ENCODE results near the gene LVRN.

The LVRN gene

GRCh38 chr5:116037236-116037822 is 75.1 kb downstream of the LVRN start:
- no peak overlapping the region for H3K9ac ChIP-seq (ENCODE audit: low read length)
- peaks cover 5% of the 10 kb centered on the region for H3K4me1 ChIP-seq (ENCODE audit: control insufficient read depth, low read depth, low read length)
- no peaks in the 10 kb centered on the region for H3K9me3 ChIP-seq (ENCODE audit: control insufficient read depth, low read depth, low read length)
- H3K36me3 ChIP-seq (ENCODE audit: control insufficient read depth, low read depth, low read length): no peaks in the 10 kb centered on the region
- H3K4me3 ChIP-seq (ENCODE audit: low read length): no peak overlapping the region
- no peak overlapping the region for H3K27ac ChIP-seq (ENCODE audit: low read length)
- no peaks in the 10 kb centered on the region for H3K27me3 ChIP-seq (ENCODE audit: control insufficient read depth, insufficient read depth, low read length)

- no peak overlapping the region for H3K27ac ChIP-seq (ENCODE audit: low read length)
- no peak overlapping the region for H3K9ac ChIP-seq (ENCODE audit: low read length)
- H3K36me3 ChIP-seq (ENCODE audit: control insufficient read depth, low read depth, low read length): no peaks in the 10 kb centered on the region
- no peaks in the 10 kb centered on the region for H3K9me3 ChIP-seq (ENCODE audit: control insufficient read depth, low read depth, low read length)
- H3K4me1 ChIP-seq (ENCODE audit: control insufficient read depth, low read depth, low read length): peaks cover 5% of the 10 kb centered on the region
- H3K4me3 ChIP-seq (ENCODE audit: low read length): no peak overlapping the region
- no peaks in the 10 kb centered on the region for H3K27me3 ChIP-seq (ENCODE audit: control insufficient read depth, insufficient read depth, low read length)
Measured at GRCh38 chr5:116038817-116039216, 76.5 kb downstream of the LVRN start.

- Histone ChIP-seq H3K9me3 (ENCODE audit: control insufficient read depth, low read depth, low read length) (no peaks in the 10 kb centered on the region), H3K36me3 (ENCODE audit: control insufficient read depth, low read depth, low read length) (no peaks in the 10 kb centered on the region), H3K4me1 (ENCODE audit: control insufficient read depth, low read depth, low read length) (peaks cover 5% of the 10 kb centered on the region), H3K9ac (ENCODE audit: low read length) (no peak overlapping the region), H3K27ac (ENCODE audit: low read length) (no peak overlapping the region), H3K4me3 (ENCODE audit: low read length) (no peak overlapping the region), H3K27me3 (ENCODE audit: control insufficient read depth, insufficient read depth, low read length) (no peaks in the 10 kb centered on the region)
Measured at GRCh38 chr5:116042375-116042774, 80.1 kb downstream of the LVRN start.

GRCh38 chr5:116044073-116044472 is 81.8 kb downstream of the LVRN start:
- Histone ChIP-seq H3K4me3 (ENCODE audit: low read length) (no peak overlapping the region), H3K27me3 (ENCODE audit: control insufficient read depth, insufficient read depth, low read length) (no peaks in the 10 kb centered on the region), H3K36me3 (ENCODE audit: control insufficient read depth, low read depth, low read length) (no peaks in the 10 kb centered on the region), H3K4me1 (ENCODE audit: control insufficient read depth, low read depth, low read length) (no peaks in the 10 kb centered on the region), H3K27ac (ENCODE audit: low read length) (no peak overlapping the region), H3K9ac (ENCODE audit: low read length) (no peak overlapping the region), H3K9me3 (ENCODE audit: control insufficient read depth, low read depth, low read length) (no peaks in the 10 kb centered on the region)

- no peaks in the 10 kb centered on the region for H3K4me1 ChIP-seq (ENCODE audit: control insufficient read depth, low read depth, low read length)
- H3K9me3 ChIP-seq (ENCODE audit: control insufficient read depth, low read depth, low read length): no peaks in the 10 kb centered on the region
- no peak overlapping the region for H3K9ac ChIP-seq (ENCODE audit: low read length)
- H3K4me3 ChIP-seq (ENCODE audit: low read length): no peak overlapping the region
- H3K27ac ChIP-seq (ENCODE audit: low read length): no peak overlapping the region
- H3K36me3 ChIP-seq (ENCODE audit: control insufficient read depth, low read depth, low read length): no peaks in the 10 kb centered on the region
- H3K27me3 ChIP-seq (ENCODE audit: control insufficient read depth, insufficient read depth, low read length): no peaks in the 10 kb centered on the region
Measured at GRCh38 chr5:116045821-116046220, 83.5 kb downstream of the LVRN start.

- Histone ChIP-seq H3K4me1 (ENCODE audit: control insufficient read depth, low read depth, low read length) (no peaks in the 10 kb centered on the region), H3K9ac (ENCODE audit: low read length) (no peak overlapping the region), H3K27me3 (ENCODE audit: control insufficient read depth, insufficient read depth, low read length) (no peaks in the 10 kb centered on the region), H3K27ac (ENCODE audit: low read length) (no peak overlapping the region), H3K36me3 (ENCODE audit: control insufficient read depth, low read depth, low read length) (no peaks in the 10 kb centered on the region), H3K9me3 (ENCODE audit: control insufficient read depth, low read depth, low read length) (no peaks in the 10 kb centered on the region), H3K4me3 (ENCODE audit: low read length) (no peak overlapping the region)
Measured at GRCh38 chr5:116046261-116046660, 84.0 kb downstream of the LVRN start.

- H3K9ac ChIP-seq (ENCODE audit: low read length): no peak overlapping the region
- H3K27me3 ChIP-seq (ENCODE audit: control insufficient read depth, insufficient read depth, low read length): no peaks in the 10 kb centered on the region
- H3K4me1 ChIP-seq (ENCODE audit: control insufficient read depth, low read depth, low read length): no peaks in the 10 kb centered on the region
- no peak overlapping the region for H3K4me3 ChIP-seq (ENCODE audit: low read length)
- H3K27ac ChIP-seq (ENCODE audit: low read length): no peak overlapping the region
- H3K36me3 ChIP-seq (ENCODE audit: control insufficient read depth, low read depth, low read length): no peaks in the 10 kb centered on the region
- H3K9me3 ChIP-seq (ENCODE audit: control insufficient read depth, low read depth, low read length): no peaks in the 10 kb centered on the region
Measured at GRCh38 chr5:116046823-116047222, 84.5 kb downstream of the LVRN start.

- no peaks in the 10 kb centered on the region for H3K9me3 ChIP-seq (ENCODE audit: control insufficient read depth, low read depth, low read length)
- no peak overlapping the region for H3K4me3 ChIP-seq (ENCODE audit: low read length)
- H3K9ac ChIP-seq (ENCODE audit: low read length): no peak overlapping the region
- no peaks in the 10 kb centered on the region for H3K36me3 ChIP-seq (ENCODE audit: control insufficient read depth, low read depth, low read length)
- H3K27ac ChIP-seq (ENCODE audit: low read length): no peak overlapping the region
- no peaks in the 10 kb centered on the region for H3K4me1 ChIP-seq (ENCODE audit: control insufficient read depth, low read depth, low read length)
- H3K27me3 ChIP-seq (ENCODE audit: control insufficient read depth, insufficient read depth, low read length): no peaks in the 10 kb centered on the region
Measured at GRCh38 chr5:116058346-116058936, 96.2 kb downstream of the LVRN start.

GRCh38 chr5:116062352-116062751 is 100.1 kb downstream of the LVRN start:
- Histone ChIP-seq H3K9me3 (ENCODE audit: control insufficient read depth, low read depth, low read length) (no peaks in the 10 kb centered on the region), H3K4me3 (ENCODE audit: low read length) (no peak overlapping the region), H3K9ac (ENCODE audit: low read length) (no peak overlapping the region), H3K36me3 (ENCODE audit: control insufficient read depth, low read depth, low read length) (no peaks in the 10 kb centered on the region), H3K4me1 (ENCODE audit: control insufficient read depth, low read depth, low read length) (no peaks in the 10 kb centered on the region), H3K27me3 (ENCODE audit: control insufficient read depth, insufficient read depth, low read length) (no peaks in the 10 kb centered on the region), H3K27ac (ENCODE audit: low read length) (no peak overlapping the region)

GRCh38 chr5:116063950-116064349 is 101.7 kb downstream of the LVRN start:
- no peak overlapping the region for H3K27ac ChIP-seq (ENCODE audit: low read length)
- no peaks in the 10 kb centered on the region for H3K27me3 ChIP-seq (ENCODE audit: control insufficient read depth, insufficient read depth, low read length)
- H3K9me3 ChIP-seq (ENCODE audit: control insufficient read depth, low read depth, low read length): no peaks in the 10 kb centered on the region
- no peaks in the 10 kb centered on the region for H3K4me1 ChIP-seq (ENCODE audit: control insufficient read depth, low read depth, low read length)
- no peaks in the 10 kb centered on the region for H3K36me3 ChIP-seq (ENCODE audit: control insufficient read depth, low read depth, low read length)
- H3K4me3 ChIP-seq (ENCODE audit: low read length): no peak overlapping the region
- no peak overlapping the region for H3K9ac ChIP-seq (ENCODE audit: low read length)

- Histone ChIP-seq H3K9me3 (ENCODE audit: control insufficient read depth, low read depth, low read length) (no peaks in the 10 kb centered on the region), H3K4me3 (ENCODE audit: low read length) (no peak overlapping the region), H3K27ac (ENCODE audit: low read length) (no peak overlapping the region), H3K4me1 (ENCODE audit: control insufficient read depth, low read depth, low read length) (no peaks in the 10 kb centered on the region), H3K36me3 (ENCODE audit: control insufficient read depth, low read depth, low read length) (no peaks in the 10 kb centered on the region), H3K27me3 (ENCODE audit: control insufficient read depth, insufficient read depth, low read length) (no peaks in the 10 kb centered on the region), H3K9ac (ENCODE audit: low read length) (no peak overlapping the region)
Measured at GRCh38 chr5:116068028-116068632, 105.9 kb downstream of the LVRN start.

GRCh38 chr5:116071211-116071610 is 108.9 kb downstream of the LVRN start:
- H3K27ac ChIP-seq (ENCODE audit: low read length): no peak overlapping the region
- no peaks in the 10 kb centered on the region for H3K4me1 ChIP-seq (ENCODE audit: control insufficient read depth, low read depth, low read length)
- H3K9me3 ChIP-seq (ENCODE audit: control insufficient read depth, low read depth, low read length): no peaks in the 10 kb centered on the region
- no peak overlapping the region for H3K4me3 ChIP-seq (ENCODE audit: low read length)
- no peaks in the 10 kb centered on the region for H3K27me3 ChIP-seq (ENCODE audit: control insufficient read depth, insufficient read depth, low read length)
- no peak overlapping the region for H3K9ac ChIP-seq (ENCODE audit: low read length)
- H3K36me3 ChIP-seq (ENCODE audit: control insufficient read depth, low read depth, low read length): no peaks in the 10 kb centered on the region

All from iPS-18a (cell line).